ENCODE results near the gene RBM12. TPM values are rescaled to one million over a fixed set of nuclear protein-coding genes. Genes with fewer than 3 reads are reported as not detected.
"Not testable (repeated sequence)": the region's sequence is repeated elsewhere in the genome, so short reads cannot be mapped to it uniquely, and the experiment has no call there.

Gene RBM12
- 10 to 100 TPM; 24.9 to 35.0 (median 30.8) TPM for total RNA-seq

GRCh38 chr20:35664466-35665206, at the start of gene RBM12, which contains the start of gene CPNE1:
RBM12 (minus strand) TSS chr20:35664900; CDS start chr20:35655322, 9,578 bp downstream.
CPNE1 (minus strand) TSS chr20:35664900; CDS start chr20:35632923, 31,977 bp downstream.
- Histone ChIP-seq H3K4me3 (peak within 1 kb of the TSS; percentile 69 to 90 (median 78)), H3K9me3 (no peaks in the 10 kb centered on the region), H3K27ac (peak within 1 kb of the TSS; percentile 97 to 99 (median 98)), H3K27me3 (no peaks in the 10 kb centered on the region), H3K36me3 (peaks cover 0 to 22% (median 7%) of the 10 kb centered on the region in 3 donors), H3K4me1 (peaks cover 0 to 42% (median 36%) of the 10 kb centered on the region in 4 donors)
- peak; percentile 92 to 99 for TF ChIP-seq EP300 (IDR thresholded peaks at IDR 0.05)
- TF ChIP-seq POLR2A (IDR thresholded peaks at IDR 0.05), result peak; percentile 94 to 99
- peak in 1 of 5 experiments; percentile 34 for TF ChIP-seq CTCF (IDR thresholded peaks at IDR 0.05)
- 1 to 2% methylated on average over 34 to 38 of the region's 61 CpGs for WGBS, 2 donors
- peak; percentile 76 to 78 for DNase-seq (ENCODE audit: low spot score in 2 of 2)

DNA sequence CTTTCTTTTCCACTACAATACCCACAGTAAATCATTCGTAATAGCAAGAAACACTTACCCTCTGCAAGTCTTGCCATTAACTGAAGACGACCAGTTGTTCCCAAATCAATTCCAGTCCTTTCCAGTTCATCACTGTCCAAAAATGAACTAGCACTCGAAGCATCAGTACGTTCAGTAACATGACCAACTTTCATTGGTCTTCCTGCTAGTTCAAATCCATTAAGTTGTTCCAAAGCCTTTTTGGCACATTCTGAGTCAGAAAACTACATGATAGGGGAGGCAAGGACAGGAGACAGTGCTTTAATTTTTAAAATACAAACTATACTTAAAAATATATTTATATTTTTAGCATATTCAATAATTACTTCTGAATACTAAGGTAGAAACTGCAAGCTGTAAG, 49.4 kb upstream of the RBM12 start:
- Histone ChIP-seq H3K27ac (no peak overlapping the region), H3K9me3 (no peaks in the 10 kb centered on the region), H3K36me3 (peaks cover 0 to 98% (median 21%) of the 10 kb centered on the region in 3 donors), H3K4me3 (no peak overlapping the region), H3K4me1 (peaks cover 0 to 47% (median 9%) of the 10 kb centered on the region in 4 donors), H3K27me3 (no peaks in the 10 kb centered on the region)
- WGBS, 2 donors, result 68 to 73% methylated on average over 4 of the region's 4 CpGs
- DNase-seq (ENCODE audit: low spot score in 2 of 2), result no peak
- TF ChIP-seq POLR2A (IDR thresholded peaks at IDR 0.05), result no peak
- no peak for TF ChIP-seq CTCF (IDR thresholded peaks at IDR 0.05)
- no peak for TF ChIP-seq EP300 (IDR thresholded peaks at IDR 0.05)

- H3K27me3 ChIP-seq; H3K27ac ChIP-seq; H3K9me3 ChIP-seq; H3K4me3 ChIP-seq; DNase-seq (ENCODE audit: low spot score in 2 of 2): not testable (repeated sequence)
- peaks cover 0 to 54% (median 10%) of the 10 kb centered on the region in 4 donors for H3K4me1 ChIP-seq
- 89% methylated on average over 9 of the region's 9 CpGs for WGBS, 2 donors
- H3K36me3 ChIP-seq, result peaks cover 0 to 99% (median 18%) of the 10 kb centered on the region in 3 donors
Measured at GRCh38 chr20:35713120-35713519, 48.4 kb upstream of the RBM12 start.

DNA sequence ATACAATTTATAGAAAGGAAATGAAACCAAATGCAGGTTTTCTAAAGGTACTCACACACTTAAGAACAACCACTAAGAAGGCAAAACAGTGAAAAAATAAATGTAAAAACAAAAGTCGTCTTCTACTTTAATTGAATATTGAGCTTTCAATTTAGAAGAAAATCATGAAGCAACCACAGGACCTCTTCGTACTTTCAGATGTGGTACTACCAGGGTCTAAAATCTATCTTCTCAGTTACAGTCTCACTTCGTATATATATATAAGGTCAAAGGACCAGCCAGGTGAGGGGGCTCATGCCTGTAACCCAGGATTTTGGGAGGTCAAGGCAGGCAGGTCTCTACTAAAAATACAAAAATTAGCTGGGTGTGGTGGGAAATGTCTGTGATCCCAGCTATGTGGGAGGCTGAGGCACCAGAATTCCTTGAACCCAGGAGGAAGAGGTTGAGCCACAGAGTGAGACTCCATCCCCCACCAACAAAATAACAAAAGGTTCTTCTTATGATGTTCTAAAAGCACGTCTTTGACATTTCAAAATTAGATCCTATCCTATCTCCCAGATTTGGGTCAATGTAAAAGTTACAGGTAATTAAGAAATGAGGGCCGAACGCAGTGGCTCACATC, 47.0 kb upstream of the RBM12 start:
- TF ChIP-seq CTCF (IDR thresholded peaks at IDR 0.05) (no peak), EP300 (IDR thresholded peaks at IDR 0.05) (no peak), POLR2A (IDR thresholded peaks at IDR 0.05) (no peak)
- Histone ChIP-seq H3K4me1 (peaks cover 0 to 52% (median 10%) of the 10 kb centered on the region in 4 donors), H3K27ac (peak overlapping the region in 2 of 4 donors; percentile 12 to 39), H3K4me3 (no peak overlapping the region), H3K36me3 (peaks cover 0 to 99% (median 18%) of the 10 kb centered on the region in 3 donors), H3K9me3 (no peaks in the 10 kb centered on the region), H3K27me3 (no peaks in the 10 kb centered on the region)
- no peak for DNase-seq (ENCODE audit: low spot score in 2 of 2)
- WGBS, 2 donors, result 75 to 79% methylated on average over 6 of the region's 6 CpGs

DNA sequence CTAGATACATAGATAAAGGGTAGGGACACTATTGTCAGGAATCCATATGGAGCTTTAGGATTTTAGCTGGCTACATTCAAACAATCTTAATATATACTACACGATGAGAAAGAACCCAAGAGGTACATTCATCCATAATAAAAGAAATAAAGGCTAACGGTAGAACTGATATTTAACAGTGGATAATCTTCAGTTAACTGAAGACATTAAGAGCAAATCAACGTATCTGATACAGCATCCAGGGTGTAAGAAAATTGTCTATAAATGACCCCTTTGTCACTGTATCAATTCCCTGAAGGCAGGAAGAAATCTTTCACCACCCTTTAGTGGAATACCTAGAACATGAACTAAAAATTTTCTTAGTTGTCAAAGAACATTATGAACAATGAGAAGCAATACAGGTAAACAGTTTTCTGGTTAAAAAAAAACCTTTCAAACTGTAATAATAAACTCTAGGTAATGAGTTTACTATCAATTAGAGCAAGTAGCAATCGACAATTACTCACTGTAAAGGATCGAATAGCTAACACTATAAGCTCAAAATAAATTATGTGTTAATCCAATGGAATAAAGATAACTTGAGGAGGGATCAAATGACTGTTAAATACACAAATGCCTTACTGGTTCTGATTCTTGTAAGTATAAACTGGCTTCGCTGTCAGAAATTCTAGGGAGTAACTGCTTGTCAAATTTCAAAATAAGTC, 46.3 kb upstream of the RBM12 start:
- peaks cover 0 to 99% (median 14%) of the 10 kb centered on the region in 3 donors for H3K36me3 ChIP-seq
- no peaks in the 10 kb centered on the region for H3K27me3 ChIP-seq
- no peak for TF ChIP-seq CTCF (IDR thresholded peaks at IDR 0.05)
- no peak for TF ChIP-seq EP300 (IDR thresholded peaks at IDR 0.05)
- TF ChIP-seq POLR2A (IDR thresholded peaks at IDR 0.05), result no peak
- no peaks in the 10 kb centered on the region for H3K9me3 ChIP-seq
- H3K4me3 ChIP-seq, result no peak overlapping the region
- peaks cover 0 to 52% (median 10%) of the 10 kb centered on the region in 4 donors for H3K4me1 ChIP-seq
- no peak for DNase-seq (ENCODE audit: low spot score in 2 of 2)
- WGBS, 2 donors, result 65 to 67% methylated on average over 6 of the region's 6 CpGs
- H3K27ac ChIP-seq, result no peak overlapping the region

All from tibial nerve (tissue), 4 donors.